PFSK-1 (cell line): ENCODE data around the gene C4A.

Experiments used
- SIN3A ChIP-seq: IDR thresholded peaks from 2 replicates; pipeline ENCODE4 v1.6.1; 2012; ENCODE audit warnings: mild to moderate bottlenecking, low read length, moderate library complexity, borderline replicate concordance; ENCODE audit not compliant: insufficient read depth
- TF ChIP-seq, protein P1 (sequence below), 2 experiments: IDR thresholded peaks; 2 replicates each; pipeline versions ENCODE4 v1.6.1 to v1.8.0; 2011 to 2012; ENCODE audit warnings: low read depth in 2 of 2, low read length in 2 of 2, control low read depth in 1 of 2, inconsistent platforms in 1 of 2, mild to moderate bottlenecking in 1 of 2, moderate library complexity in 1 of 2; ENCODE audit not compliant: insufficient read depth in 1 of 2

- TF ChIP-seq, protein P1, sequence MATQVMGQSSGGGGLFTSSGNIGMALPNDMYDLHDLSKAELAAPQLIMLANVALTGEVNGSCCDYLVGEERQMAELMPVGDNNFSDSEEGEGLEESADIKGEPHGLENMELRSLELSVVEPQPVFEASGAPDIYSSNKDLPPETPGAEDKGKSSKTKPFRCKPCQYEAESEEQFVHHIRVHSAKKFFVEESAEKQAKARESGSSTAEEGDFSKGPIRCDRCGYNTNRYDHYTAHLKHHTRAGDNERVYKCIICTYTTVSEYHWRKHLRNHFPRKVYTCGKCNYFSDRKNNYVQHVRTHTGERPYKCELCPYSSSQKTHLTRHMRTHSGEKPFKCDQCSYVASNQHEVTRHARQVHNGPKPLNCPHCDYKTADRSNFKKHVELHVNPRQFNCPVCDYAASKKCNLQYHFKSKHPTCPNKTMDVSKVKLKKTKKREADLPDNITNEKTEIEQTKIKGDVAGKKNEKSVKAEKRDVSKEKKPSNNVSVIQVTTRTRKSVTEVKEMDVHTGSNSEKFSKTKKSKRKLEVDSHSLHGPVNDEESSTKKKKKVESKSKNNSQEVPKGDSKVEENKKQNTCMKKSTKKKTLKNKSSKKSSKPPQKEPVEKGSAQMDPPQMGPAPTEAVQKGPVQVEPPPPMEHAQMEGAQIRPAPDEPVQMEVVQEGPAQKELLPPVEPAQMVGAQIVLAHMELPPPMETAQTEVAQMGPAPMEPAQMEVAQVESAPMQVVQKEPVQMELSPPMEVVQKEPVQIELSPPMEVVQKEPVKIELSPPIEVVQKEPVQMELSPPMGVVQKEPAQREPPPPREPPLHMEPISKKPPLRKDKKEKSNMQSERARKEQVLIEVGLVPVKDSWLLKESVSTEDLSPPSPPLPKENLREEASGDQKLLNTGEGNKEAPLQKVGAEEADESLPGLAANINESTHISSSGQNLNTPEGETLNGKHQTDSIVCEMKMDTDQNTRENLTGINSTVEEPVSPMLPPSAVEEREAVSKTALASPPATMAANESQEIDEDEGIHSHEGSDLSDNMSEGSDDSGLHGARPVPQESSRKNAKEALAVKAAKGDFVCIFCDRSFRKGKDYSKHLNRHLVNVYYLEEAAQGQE (IDR thresholded peaks at IDR 0.05; ENCODE audit: insufficient read depth in 1 of 2, low read depth in 2 of 2, low read length in 2 of 2) = no peak
- TF ChIP-seq SIN3A = no peak
Observed at GRCh38 chr6:32046450-32047083, 64.7 kb downstream of the C4A start.
